ENCODE measurements around the gene PPA1. TPM values are rescaled to one million over a fixed set of nuclear protein-coding genes. Genes with fewer than 3 reads are reported as not detected.

Gene PPA1
- 192 and 209 TPM in 2 replicates for total RNA-seq

DNA sequence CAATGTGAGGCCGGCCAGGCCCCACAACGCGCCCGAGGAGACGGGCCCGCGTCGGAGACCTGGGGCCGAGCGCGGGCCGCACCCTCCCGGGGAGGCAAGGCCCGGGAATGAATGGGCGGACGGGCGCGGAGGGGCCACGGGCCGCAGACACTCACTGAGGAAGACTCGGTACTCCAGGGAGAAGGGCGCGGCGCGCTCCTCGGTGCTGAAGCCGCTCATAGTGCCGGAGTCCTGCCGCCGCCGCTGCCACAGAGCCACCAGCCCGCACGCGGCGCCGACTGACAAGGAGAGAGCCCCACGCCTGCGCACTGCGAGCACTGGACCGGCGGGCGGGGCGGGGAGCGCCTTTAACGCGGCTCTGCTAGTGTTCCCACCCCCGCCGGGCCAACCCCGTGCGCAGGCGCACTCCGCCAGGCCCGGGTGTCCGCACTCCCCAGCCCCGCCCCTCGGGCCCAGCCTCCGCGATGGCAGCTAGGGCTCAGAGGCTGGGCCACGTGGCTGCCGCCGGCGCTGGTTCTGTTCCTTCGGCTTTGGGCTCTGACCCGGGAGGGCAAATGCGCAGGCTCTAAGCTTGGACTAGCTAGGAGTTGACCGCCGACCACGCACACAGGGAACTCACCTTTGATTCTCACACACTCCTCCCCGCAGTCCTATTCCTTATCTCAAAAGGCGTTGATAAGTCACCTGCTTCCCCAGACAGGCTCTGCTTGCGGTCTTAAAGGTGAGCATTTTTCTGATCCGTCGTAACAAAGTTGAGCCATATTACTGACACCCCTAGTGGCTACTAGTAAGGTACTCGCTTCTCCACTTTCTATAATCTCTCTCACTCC is at the start of gene PPA1:
PPA1 (minus strand) TSS at position 321 of the 830 bp plus-strand sequence; CDS start at position 219, 102 bp downstream.

Other genes starting within 250 kb of the PPA1 start
- gene MACROH2A2, start 180.6 kb downstream of the PPA1 start, total RNA-seq: 5.6 and 9.5 TPM in 2 replicates
- gene AIFM2, start 100.6 kb downstream of the PPA1 start, total RNA-seq: 4.5 and 6.5 TPM in 2 replicates
- 5.9 and 7.7 TPM in 2 replicates for gene TYSND1, start 86.7 kb downstream of the PPA1 start, total RNA-seq
- gene SAR1A, start 62.9 kb downstream of the PPA1 start, total RNA-seq: 170 and 262 TPM in 2 replicates
- not detected in 2 replicates for gene NPFFR1, start 50.6 kb upstream of the PPA1 start, total RNA-seq
- gene LRRC20, start 149.2 kb upstream of the PPA1 start, total RNA-seq: 4.8 and 10.4 TPM in 2 replicates
- 43.9 and 63.6 TPM in 2 replicates for gene EIF4EBP2, start 170.7 kb upstream of the PPA1 start, total RNA-seq
- gene NODAL, start 208.3 kb upstream of the PPA1 start, total RNA-seq: not detected in 2 replicates
- gene PALD1, start 245.3 kb upstream of the PPA1 start, total RNA-seq: 0.14 TPM in 1 of 2 replicates, not detected in the other